ENCODE data around the gene IFNAR2. TPM values are rescaled to one million over a fixed set of nuclear protein-coding genes. Genes with fewer than 3 reads are reported as not detected.

IFNAR2 gene
- total and polyA plus RNA-seq, 2 donors (not counting 3 experiments of a cell fraction or from before 2014, with no cell fraction given), result 22.8 to 42.1 TPM

- Histone ChIP-seq H3K4me2 (ENCODE audit: insufficient read depth, low read length) (no peak overlapping the region), H3K79me2 (ENCODE audit: control insufficient read depth, insufficient read depth, low read length) (no peaks in the 10 kb centered on the region), H3K4me1 (ENCODE audit: control insufficient read depth, extremely low read depth, insufficient read depth, low read length) (no peaks in the 10 kb centered on the region), H3K9me1 (replicated peaks; ENCODE audit: control insufficient read depth, extremely low read depth, insufficient read depth, low read length) (no peaks in the 10 kb centered on the region), H4K20me1 (replicated peaks; ENCODE audit: control insufficient read depth, extremely low read depth, insufficient read depth, low read length) (no peaks in the 10 kb centered on the region), H3K9me3 (replicated peaks; ENCODE audit: control insufficient read depth, insufficient read depth, low read length) (no peaks in the 10 kb centered on the region), H3K27ac (ENCODE audit: insufficient read depth, low read depth, low read length) (no peak overlapping the region), H3K36me3 (ENCODE audit: control insufficient read depth in 2 of 2, extremely low read depth in 1 of 2, insufficient read depth in 2 of 2, low read length in 2 of 2) (no peaks in the 10 kb centered on the region), H3K9ac (replicated peaks; ENCODE audit: extremely low read depth, insufficient read depth, low read length) (no peak overlapping the region), H2AFZ (ENCODE audit: low read depth, low read length) (no peak overlapping the region), H3K4me3 (replicated peaks in 1 of 3; ENCODE audit: insufficient read depth in 1 of 3, low read depth in 1 of 3, low read length in 3 of 3) (no peak overlapping the region), H3K27me3 (ENCODE audit: control insufficient read depth in 2 of 2, insufficient read depth in 2 of 2, low read length in 2 of 2) (no peaks in the 10 kb centered on the region)
- no peak for DNase-seq (ENCODE audit: low read depth, low spot score)
- intact Hi-C loops (cut with micrococcal nuclease), result no loop called here
- ChIA-PET POLR2A (no interaction called here), CTCF (interaction anchor here (1.0 to 1.6 kb wide), 4 partner anchors 9 to 153 kb away, joined by 3 to 10 read pairs (median 4); no protein-coding TSS in a partner anchor)
- FAIRE-seq, result no peak
- no TSS peak for BruUV-seq (replicated peaks)
- TF ChIP-seq, protein P1, sequence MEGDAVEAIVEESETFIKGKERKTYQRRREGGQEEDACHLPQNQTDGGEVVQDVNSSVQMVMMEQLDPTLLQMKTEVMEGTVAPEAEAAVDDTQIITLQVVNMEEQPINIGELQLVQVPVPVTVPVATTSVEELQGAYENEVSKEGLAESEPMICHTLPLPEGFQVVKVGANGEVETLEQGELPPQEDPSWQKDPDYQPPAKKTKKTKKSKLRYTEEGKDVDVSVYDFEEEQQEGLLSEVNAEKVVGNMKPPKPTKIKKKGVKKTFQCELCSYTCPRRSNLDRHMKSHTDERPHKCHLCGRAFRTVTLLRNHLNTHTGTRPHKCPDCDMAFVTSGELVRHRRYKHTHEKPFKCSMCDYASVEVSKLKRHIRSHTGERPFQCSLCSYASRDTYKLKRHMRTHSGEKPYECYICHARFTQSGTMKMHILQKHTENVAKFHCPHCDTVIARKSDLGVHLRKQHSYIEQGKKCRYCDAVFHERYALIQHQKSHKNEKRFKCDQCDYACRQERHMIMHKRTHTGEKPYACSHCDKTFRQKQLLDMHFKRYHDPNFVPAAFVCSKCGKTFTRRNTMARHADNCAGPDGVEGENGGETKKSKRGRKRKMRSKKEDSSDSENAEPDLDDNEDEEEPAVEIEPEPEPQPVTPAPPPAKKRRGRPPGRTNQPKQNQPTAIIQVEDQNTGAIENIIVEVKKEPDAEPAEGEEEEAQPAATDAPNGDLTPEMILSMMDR (IDR thresholded peaks at IDR 0.05; ENCODE audit: extremely low read depth in 1 of 2, insufficient read depth in 1 of 2, low read depth in 1 of 2, low read length in 2 of 2), result no peak
- TF ChIP-seq FOS (IDR thresholded peaks at IDR 0.05; ENCODE audit: borderline replicate concordance, insufficient read depth, low read length) (no peak), JUN (IDR thresholded peaks at IDR 0.05; ENCODE audit: borderline replicate concordance, insufficient read depth, insufficient read length, low read depth) (no peak), POLR2A (IDR thresholded peaks at IDR 0.05; ENCODE audit: low read depth, low read length) (no peak), POLR2AphosphoS5 (IDR thresholded peaks at IDR 0.05; ENCODE audit: insufficient read depth, low read depth, low read length) (no peak)
- TF ChIP-seq, protein P2, sequence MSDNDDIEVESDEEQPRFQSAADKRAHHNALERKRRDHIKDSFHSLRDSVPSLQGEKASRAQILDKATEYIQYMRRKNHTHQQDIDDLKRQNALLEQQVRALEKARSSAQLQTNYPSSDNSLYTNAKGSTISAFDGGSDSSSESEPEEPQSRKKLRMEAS (IDR thresholded peaks at IDR 0.05; ENCODE audit: insufficient read depth, insufficient read length), result no peak
- dilution Hi-C loops (cut with MboI; ENCODE audit: extremely low pct_ligation_motif_present, low sequenced_read_pairs), result no loop called here
Observed at GRCh38 chr21:33208534-33208933, 21.2 kb upstream of the IFNAR2 start.

DNA sequence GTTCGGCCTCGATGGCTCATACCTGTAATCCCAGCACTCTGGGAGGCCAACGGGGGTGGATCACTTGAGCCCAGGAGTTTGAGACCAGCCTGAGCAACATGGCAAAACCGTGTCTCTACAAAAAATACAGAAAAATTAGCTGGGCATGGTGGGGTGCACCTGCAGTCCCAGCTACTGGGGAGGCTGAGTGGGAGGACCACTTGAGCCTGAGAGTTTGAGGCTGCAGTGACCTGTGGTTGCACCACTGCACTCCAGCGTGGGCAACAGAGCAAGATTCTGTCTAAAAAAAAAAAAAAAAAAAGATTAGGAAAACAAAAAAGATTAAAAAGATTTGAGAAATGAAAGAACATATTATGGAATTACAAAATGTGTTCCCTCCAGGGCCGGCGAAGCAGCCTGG is 18.4 kb upstream of the IFNAR2 start:
- H3K36me3 ChIP-seq (ENCODE audit: control insufficient read depth in 2 of 2, extremely low read depth in 1 of 2, insufficient read depth in 2 of 2, low read length in 2 of 2), result no peaks in the 10 kb centered on the region
- no peak overlapping the region for H3K4me2 ChIP-seq (ENCODE audit: insufficient read depth, low read length)
- CTCF ChIA-PET, result no interaction called here
- peaks cover 0 to 3% of the 10 kb centered on the region in 2 experiments for H3K27me3 ChIP-seq (ENCODE audit: control insufficient read depth in 2 of 2, insufficient read depth in 2 of 2, low read length in 2 of 2)
- BruUV-seq (replicated peaks), result no TSS peak
- H3K79me2 ChIP-seq (ENCODE audit: control insufficient read depth, insufficient read depth, low read length), result no peaks in the 10 kb centered on the region
- no peak overlapping the region for H3K27ac ChIP-seq (ENCODE audit: insufficient read depth, low read depth, low read length)
- no peak for DNase-seq (ENCODE audit: low read depth, low spot score)
- no peak overlapping the region for H3K9ac ChIP-seq (replicated peaks; ENCODE audit: extremely low read depth, insufficient read depth, low read length)
- H3K4me3 ChIP-seq (replicated peaks in 1 of 3; ENCODE audit: insufficient read depth in 1 of 3, low read depth in 1 of 3, low read length in 3 of 3), result no peak overlapping the region
- H3K9me1 ChIP-seq (replicated peaks; ENCODE audit: control insufficient read depth, extremely low read depth, insufficient read depth, low read length), result no peaks in the 10 kb centered on the region
- no peak for TF ChIP-seq POLR2A (IDR thresholded peaks at IDR 0.05; ENCODE audit: low read depth, low read length)
- TF ChIP-seq, protein P1 (IDR thresholded peaks at IDR 0.05; ENCODE audit: extremely low read depth in 1 of 2, insufficient read depth in 1 of 2, low read depth in 1 of 2, low read length in 2 of 2), result no peak
- no peak for TF ChIP-seq GATA2 (IDR thresholded peaks at IDR 0.05; ENCODE audit: insufficient read depth, insufficient read length, low read depth, low read length)
- TF ChIP-seq FOS (IDR thresholded peaks at IDR 0.05; ENCODE audit: borderline replicate concordance, insufficient read depth, low read length), result no peak
- no peak for TF ChIP-seq MYC (IDR thresholded peaks at IDR 0.05; ENCODE audit: low read depth, low read length)
- TF ChIP-seq, protein P2 (IDR thresholded peaks at IDR 0.05; ENCODE audit: insufficient read depth, insufficient read length), result no peak
- no peak for TF ChIP-seq EZH2 (IDR thresholded peaks at IDR 0.05; ENCODE audit: borderline replicate concordance, low read depth, low read length, severe bottlenecking)
- no peak for TF ChIP-seq JUN (IDR thresholded peaks at IDR 0.05; ENCODE audit: borderline replicate concordance, insufficient read depth, insufficient read length, low read depth)
- no peak for TF ChIP-seq POLR2AphosphoS5 (IDR thresholded peaks at IDR 0.05; ENCODE audit: insufficient read depth, low read depth, low read length)
- no peaks in the 10 kb centered on the region for H3K9me3 ChIP-seq (replicated peaks; ENCODE audit: control insufficient read depth, insufficient read depth, low read length)
- POLR2A ChIA-PET, result no interaction called here
- H2AFZ ChIP-seq (ENCODE audit: low read depth, low read length), result no peak overlapping the region
- FAIRE-seq, result no peak
- H4K20me1 ChIP-seq (replicated peaks; ENCODE audit: control insufficient read depth, extremely low read depth, insufficient read depth, low read length), result no peaks in the 10 kb centered on the region
- no peaks in the 10 kb centered on the region for H3K4me1 ChIP-seq (ENCODE audit: control insufficient read depth, extremely low read depth, insufficient read depth, low read length)
- intact Hi-C loops (cut with micrococcal nuclease) (no loop called here), dilution Hi-C loops (cut with MboI; ENCODE audit: extremely low pct_ligation_motif_present, low sequenced_read_pairs) (no loop called here)
